ENCODE results near the gene NCOR2. TPM values are rescaled to one million over a fixed set of nuclear protein-coding genes. Genes with fewer than 3 reads are reported as not detected.

Gene NCOR2
- total and polyA plus RNA-seq, 2 of the 8 experiments (the other 6 are each of a cell fraction or from before 2014, with no cell fraction given), result 14.8 to 275 TPM

GRCh38 chr12:124529565-124530276, 37.7 kb downstream of the NCOR2 start:
- CTCF ChIA-PET (ENCODE audit: partially characterized antibody), result interaction anchor here (0.7 to 1.2 kb wide), 4 partner anchors 12 to 290 kb away, joined by 3 read pairs; no protein-coding TSS in a partner anchor
- FAIRE-seq, result no peak
- TF ChIP-seq TAF7 (optimal IDR thresholded peaks at IDR 0.05; ENCODE audit: borderline replicate concordance, low read depth, low read length), result no peak
- no peak for TF ChIP-seq CEBPB (IDR thresholded peaks at IDR 0.05; ENCODE audit: low read depth, low read length)
- no peak for TF ChIP-seq USF2 (IDR thresholded peaks at IDR 0.05; ENCODE audit: low read length)
- TF ChIP-seq NRF1 (IDR thresholded peaks at IDR 0.05; ENCODE audit: low read depth, low read length), result no peak
- no peak for TF ChIP-seq MAX (IDR thresholded peaks at IDR 0.05)
- TF ChIP-seq YY1 (IDR thresholded peaks at IDR 0.05; ENCODE audit: low read depth, low read length), result no peak
- TF ChIP-seq CREB1 (IDR thresholded peaks at IDR 0.05), result no peak

More at GRCh38 chr12:124529565-124530276, 37.7 kb downstream of the NCOR2 start:
- Histone ChIP-seq H2BK5ac (ENCODE audit: low read depth, low read length) (no peak overlapping the region), H3K23me2 (ENCODE audit: low read depth, low read length) (no peaks in the 10 kb centered on the region), H4K5ac (ENCODE audit: insufficient read length, low read depth, low read length) (no peak overlapping the region), H3K23ac (ENCODE audit: insufficient read length) (no peak overlapping the region), H3K4me3 (ENCODE audit: extremely low read depth in 1 of 4, insufficient read depth in 2 of 4, low read depth in 3 of 4, low read length in 4 of 4) (no peak overlapping the region), H3K36me3 (ENCODE audit: control insufficient read depth in 2 of 4, insufficient read depth in 4 of 4, low read length in 3 of 4) (peaks cover 0 to 5% (median 0%) of the 10 kb centered on the region in 4 experiments; a peak in 1 of 8 replicates), H3K9me3 (ENCODE audit: insufficient read depth in 2 of 2, low read depth in 1 of 2, low read length in 1 of 2) (peaks cover 0 to 5% of the 10 kb centered on the region in 2 experiments; a peak in 1 of 4 replicates), H2BK20ac (ENCODE audit: low read length) (no peak overlapping the region), H4K8ac (ENCODE audit: extremely low read depth, insufficient read depth, low read length) (no peak overlapping the region), H4K91ac (replicated peaks; ENCODE audit: insufficient read length, low read length) (no peak overlapping the region), H3K9ac (replicated peaks in 1 of 4; ENCODE audit: extremely low read depth in 1 of 4, low read depth in 3 of 4, low read length in 3 of 4) (no peak overlapping the region), H3K79me2 (ENCODE audit: control insufficient read depth in 1 of 2, insufficient read depth in 2 of 2, low read length in 2 of 2) (peaks cover 4 to 89% of the 10 kb centered on the region in 2 experiments; a peak in 3 of 4 replicates), H3K14ac (ENCODE audit: insufficient read length) (no peak overlapping the region), H3K4me2 (ENCODE audit: insufficient read depth in 1 of 2, low read depth in 2 of 2, low read length in 2 of 2) (no peak overlapping the region), H3K18ac (ENCODE audit: extremely low read depth, low read length) (no peak overlapping the region), H2BK120ac (replicated peaks; ENCODE audit: low read depth, low read length) (no peak overlapping the region), H2BK12ac (ENCODE audit: low read depth, low read length) (no peak overlapping the region), H3K4me1 (replicated peaks in 1 of 4; ENCODE audit: control insufficient read depth in 3 of 4, insufficient read depth in 4 of 4, low read length in 3 of 4) (peaks cover 2 to 20% (median 9%) of the 10 kb centered on the region in 4 experiments), H3K4ac (replicated peaks; ENCODE audit: insufficient read length, low read depth, low read length) (no peak overlapping the region), H4K20me1 (replicated peaks in 1 of 2; ENCODE audit: control insufficient read depth in 1 of 2, insufficient read depth in 2 of 2, low read length in 2 of 2) (peaks cover 26 to 39% of the 10 kb centered on the region in 2 experiments), H3K27ac (ENCODE audit: low read depth, low read length) (no peak overlapping the region), H3K27me3 (replicated peaks in 1 of 4; ENCODE audit: control insufficient read depth in 3 of 4, extremely low read depth in 1 of 4, insufficient read depth in 3 of 4, low read length in 3 of 4) (no peaks in the 10 kb centered on the region), H3K56ac (replicated peaks; ENCODE audit: insufficient read length, low read depth, low read length) (no peak overlapping the region), H2AK5ac (ENCODE audit: low read depth, low read length) (no peak overlapping the region), H2AFZ (ENCODE audit: low read length) (no peak overlapping the region), H2BK15ac (ENCODE audit: low read length) (no peak overlapping the region), H3K79me1 (ENCODE audit: low read depth, low read length) (peaks cover 29% of the 10 kb centered on the region)
- WGBS, 2 experiments (ENCODE audit: extremely low coverage in 1 of 2, insufficient coverage in 1 of 2, insufficient read length in 1 of 2, insufficient replicate concordance in 2 of 2, low coverage in 1 of 2, low lambda C conversion rate in 2 of 2, missing lambda C conversion rate in 1 of 2), result 92% methylated on average over 6 of the region's 6 CpGs; no CpG with 5 or more reads in 1 of the 2 experiments
- POLR2A ChIA-PET (ENCODE audit: partially characterized antibody), result no interaction called here
- DNase-seq (ENCODE audit: low read depth in 1 of 2, low spot score in 2 of 2), result no peak

All from H1 (cell line).